Heart right ventricle (tissue), 16 donors: ENCODE measurements around the gene NOM1. TPM values are rescaled to one million over a fixed set of nuclear protein-coding genes. Genes with fewer than 3 reads are reported as not detected.
A peak's percentile ranks its signal among the peaks of the same experiment; 100 is the strongest.

Experiments
- ATAC-seq, 8 donors: fragments of 200-7000 bp; cut with Tn5 transposase; one replicate each; pipeline ENCODE4 v1.9.1; 2020; ENCODE audit warnings: mild to moderate bottlenecking in 8 of 8, moderate library complexity in 8 of 8, moderate number of reproducible peaks in 1 of 8
- DNase-seq, 2 donors: peaks; one replicate each; pipeline ENCODE4 v3.0.0-alpha.2; 2020
- H3K27ac ChIP-seq, 10 donors: fragments of 200-600 bp; sonication (generic) in 2 of 10; one replicate each; pipeline versions ENCODE4 v1.5.0 to v1.8.0; 2020 to 2022; ENCODE audit warnings: mild to moderate bottlenecking in 3 of 10
- H3K27me3 ChIP-seq, 7 donors: fragments of 200-600 bp; one replicate each; pipeline ENCODE4 v1.8.0; 2021 to 2022; ENCODE audit warnings: mild to moderate bottlenecking in 2 of 7
- H3K36me3 ChIP-seq, 9 donors: fragments of 200-600 bp; sonication (generic) in 1 of 9; one replicate each; pipeline versions ENCODE4 v1.5.0 to v1.8.0; 2020 to 2022; ENCODE audit warnings: mild to moderate bottlenecking in 2 of 9
- H3K4me1 ChIP-seq, 9 donors: fragments of 200-600 bp; sonication (generic) in 1 of 9; one replicate each; pipeline versions ENCODE4 v1.5.0 to v1.8.0; 2020 to 2022; ENCODE audit warnings: mild to moderate bottlenecking in 4 of 9
- H3K4me3 ChIP-seq, 10 donors: fragments of 200-600 bp; sonication (generic) in 2 of 10; one replicate each; pipeline versions ENCODE4 v1.5.0 to v1.8.0; 2020 to 2022; ENCODE audit warnings: mild to moderate bottlenecking in 7 of 10, moderate library complexity in 2 of 10
- H3K9me3 ChIP-seq, 11 donors: fragments of 200-600 bp in 10 of 11; sonication (generic) in 2 of 11; one replicate each; pipeline versions ENCODE4 v1.5.0 to v1.8.0; 2013 to 2022; ENCODE audit warnings: mild to moderate bottlenecking in 2 of 11, control low read depth in 1 of 11, moderate library complexity in 1 of 11
- WGBS, 2 donors: extraction: QIAGEN DNeasy Blood & Tissue Kit; methylation state at CpG; one replicate each; pipeline ENCODE4 v1.1.7; 2013; ENCODE audit warnings: inconsistent platforms in 1 of 2; 5-methylcytosine and 5-hydroxymethylcytosine counted together
- intact Hi-C, 10 donors: fragments of 100-400 bp; cut with DNase I; formaldehyde crosslinking; loops; one replicate each; pipeline versions ENCODE4 v1.11.1 to v1.14.2; 2022
- polyA plus RNA-seq, 2 donors: library from polyadenylated mRNA; stranded (reverse); fragments of 200-250 nt; gene quantifications; one replicate each; pipeline ENCODE4 v1.2.3, GENCODE V29; 2013
- total RNA-seq, 10 donors: library from RNA; stranded (reverse); fragmentation: NEBNext Ultra II Directional in 3 of 10; extraction: Animal tissue kit (Norgen Biotek cat#: 25700) in 3 of 10; gene quantifications; one replicate each; pipeline versions ENCODE4 v1.2.1 to v1.2.4, GENCODE V29; 2021 to 2023
- TF ChIP-seq, protein P1 (sequence below), 9 donors: fragments of 200-600 bp; sonication (generic) in 2 of 9; IDR thresholded peaks; one replicate each; pipeline versions ENCODE4 v1.5.0 to v1.8.0; 2021 to 2022; ENCODE audit warnings: antibody characterized with exemption in 9 of 9, mild to moderate bottlenecking in 5 of 9, moderate library complexity in 1 of 9
- donor health status: Arrhythmogenic right ventricular cardiomyopathy.
- donor health status: ischemic (EF 13 %, LVEDD 7.1; RV severe dilation, severe dysfunction).
- donor health status: healthy with polysubstance abuse.
- donor health status: DM: no; HTN: yes; CAD: no.
- donor health status: DM: no; HTN: no; CAD: no.
- donor health status: ischemic (EF 25% LVEDD 6.9; RV normal size, moderate dysfunction).
- donor health status: ischemic (EF 25% LVEDD 5.7; RV mildly dilated, moderate dysfunction).
- donor health status: healthy.
- donor health status: DM: yes; HTN: yes; CAD: no.
- donor health status: Ischemic cardiomyopathy.
- donor health status: ischemic (EF 35%, LVEDD 5.7; RV mildly dilated, moderate dysfunction).
- donor health status: nonischemic (EF 11% LVEDD 7.7; RV severe dilation, severe dysfunction).
- donor health status: DM: yes; HTN: yes; CAD: no.
- donor health status: PGD.
- donor health status: ischemic (EF 29% LVEDD 5.4; RV normal size, mild dysfunction).
- donor health status: nonischemic (EF 23%, LVEDD 6.1; RV moderate dilation, normal function).

NOM1 gene
- total and polyA plus RNA-seq, 12 donors: 4.2 to 13.6 (median 8.3) TPM

GRCh38 chr7:156969972-156970420 lies 20.5 kb downstream of the NOM1 start:
- ATAC-seq (peak in 1 of 8 donors; percentile 40), DNase-seq (no peak)
- 75 to 81% methylated on average over 3 of the region's 3 CpGs for WGBS, 2 donors
- Histone ChIP-seq H3K4me3 (no peak overlapping the region), H3K4me1 (no peaks in the 10 kb centered on the region), H3K36me3 (peaks cover 0 to 86% (median 37%) of the 10 kb centered on the region in 9 donors), H3K27me3 (no peaks in the 10 kb centered on the region), H3K9me3 (no peaks in the 10 kb centered on the region), H3K27ac (no peak overlapping the region)
- TF ChIP-seq, protein P1, sequence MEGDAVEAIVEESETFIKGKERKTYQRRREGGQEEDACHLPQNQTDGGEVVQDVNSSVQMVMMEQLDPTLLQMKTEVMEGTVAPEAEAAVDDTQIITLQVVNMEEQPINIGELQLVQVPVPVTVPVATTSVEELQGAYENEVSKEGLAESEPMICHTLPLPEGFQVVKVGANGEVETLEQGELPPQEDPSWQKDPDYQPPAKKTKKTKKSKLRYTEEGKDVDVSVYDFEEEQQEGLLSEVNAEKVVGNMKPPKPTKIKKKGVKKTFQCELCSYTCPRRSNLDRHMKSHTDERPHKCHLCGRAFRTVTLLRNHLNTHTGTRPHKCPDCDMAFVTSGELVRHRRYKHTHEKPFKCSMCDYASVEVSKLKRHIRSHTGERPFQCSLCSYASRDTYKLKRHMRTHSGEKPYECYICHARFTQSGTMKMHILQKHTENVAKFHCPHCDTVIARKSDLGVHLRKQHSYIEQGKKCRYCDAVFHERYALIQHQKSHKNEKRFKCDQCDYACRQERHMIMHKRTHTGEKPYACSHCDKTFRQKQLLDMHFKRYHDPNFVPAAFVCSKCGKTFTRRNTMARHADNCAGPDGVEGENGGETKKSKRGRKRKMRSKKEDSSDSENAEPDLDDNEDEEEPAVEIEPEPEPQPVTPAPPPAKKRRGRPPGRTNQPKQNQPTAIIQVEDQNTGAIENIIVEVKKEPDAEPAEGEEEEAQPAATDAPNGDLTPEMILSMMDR (IDR thresholded peaks at IDR 0.05): peak in 8 of 9 donors; percentile 16 to 55 (median 43)
- intact Hi-C loops: loop anchor here in 3 of 10 donors (10.0 kb wide), 4 partner anchors 165 to 465 kb away; partner anchors contain the start of gene UBE3C (in 1 of the 3)

- Histone ChIP-seq H3K27ac (no peak overlapping the region), H3K4me3 (no peak overlapping the region), H3K4me1 (no peaks in the 10 kb centered on the region), H3K27me3 (no peaks in the 10 kb centered on the region), H3K36me3 (peaks cover 0 to 31% (median 7%) of the 10 kb centered on the region in 9 donors), H3K9me3 (peaks cover 0 to 20% (median 7%) of the 10 kb centered on the region in 11 donors)
- intact Hi-C loops: loop anchor here in 2 of 10 donors (10.0 kb wide), 3 partner anchors 159 to 459 kb away; partner anchors contain the start of gene UBE3C (in 1 of the 2)
- WGBS, 2 donors: 94 to 97% methylated on average over 5 of the region's 5 CpGs
- DNase-seq (no peak), ATAC-seq (no peak)
- TF ChIP-seq, protein P1 (IDR thresholded peaks at IDR 0.05): no peak
Observed at GRCh38 chr7:156975620-156976019, 26.1 kb downstream of the NOM1 start.

GRCh38 chr7:156979007-156979606 lies 29.6 kb downstream of the NOM1 start:
- Histone ChIP-seq H3K36me3 (no peaks in the 10 kb centered on the region), H3K9me3 (peaks cover 0 to 20% (median 7%) of the 10 kb centered on the region in 11 donors), H3K4me1 (no peaks in the 10 kb centered on the region), H3K4me3 (no peak overlapping the region), H3K27ac (no peak overlapping the region), H3K27me3 (no peaks in the 10 kb centered on the region)
- 89 to 92% methylated on average over 1 of the region's 1 CpG for WGBS, 2 donors
- ATAC-seq (no peak), DNase-seq (no peak)
- intact Hi-C loops: loop anchor here in 2 of 10 donors (10.0 kb wide), 3 partner anchors 156 to 456 kb away; partner anchors contain the start of gene UBE3C (in 1 of the 2)
- TF ChIP-seq, protein P1 (IDR thresholded peaks at IDR 0.05): no peak

- intact Hi-C loops: loop anchor here in 2 of 10 donors (10.0 kb wide), 3 partner anchors 155 to 455 kb away; partner anchors contain the start of gene UBE3C (in 1 of the 2)
- Histone ChIP-seq H3K4me3 (no peak overlapping the region), H3K9me3 (peaks cover 0 to 20% (median 7%) of the 10 kb centered on the region in 11 donors), H3K4me1 (no peaks in the 10 kb centered on the region), H3K27ac (no peak overlapping the region), H3K27me3 (no peaks in the 10 kb centered on the region), H3K36me3 (no peaks in the 10 kb centered on the region)
- WGBS, 2 donors: 94% methylated on average over 4 of the region's 4 CpGs
- ATAC-seq: no peak
- TF ChIP-seq, protein P1 (IDR thresholded peaks at IDR 0.05): no peak
- no peak for DNase-seq
Observed at GRCh38 chr7:156979711-156980110, 30.2 kb downstream of the NOM1 start.
